ENCODE measurements around the gene BRSK1.

- no peak for TF ChIP-seq POLR2A (IDR thresholded peaks at IDR 0.05)
- no peak for TF ChIP-seq CTCF (IDR thresholded peaks at IDR 0.05)
Measured at GRCh38 chr19:55311797-55312196, 28.0 kb downstream of the BRSK1 start.

Measured in testis (tissue), 2 donors.